GM18498 (cell line): ENCODE data around the gene BHLHE23.

Experiments used
- ATAC-seq: cut with Tn5 transposase; IDR thresholded peaks from one replicate; pipeline ENCODE4 v1.9.1; 2021; ENCODE audit warnings: mild to moderate bottlenecking, moderate library complexity; ENCODE audit not compliant: unreplicated experiment

BHLHE23 gene

GRCh38 chr20:62993856-62994494, 12.8 kb downstream of the BHLHE23 start:
- ATAC-seq, result no peak

GRCh38 chr20:62991863-62992262, 14.9 kb downstream of the BHLHE23 start:
- ATAC-seq, result no peak

- no peak for ATAC-seq
These were observed 15.5 kb downstream of the BHLHE23 start for GRCh38 chr20:62991196-62991807.

GRCh38 chr20:62990306-62990825, 16.4 kb downstream of the BHLHE23 start:
- no peak for ATAC-seq

GRCh38 chr20:62989201-62989601, 17.6 kb downstream of the BHLHE23 start:
- ATAC-seq, result no peak

- no peak for ATAC-seq
These were observed 19.6 kb downstream of the BHLHE23 start for GRCh38 chr20:62987114-62987513.

GRCh38 chr20:62986257-62986800, 20.4 kb downstream of the BHLHE23 start:
- ATAC-seq, result no peak

- no peak for ATAC-seq
These were observed 21.4 kb downstream of the BHLHE23 start for GRCh38 chr20:62985444-62985778.

GRCh38 chr20:62984666-62985443, 21.9 kb downstream of the BHLHE23 start:
- no peak for ATAC-seq

- no peak for ATAC-seq
These were observed 23.6 kb downstream of the BHLHE23 start for GRCh38 chr20:62983210-62983609.

- no peak for ATAC-seq
These were observed 24.4 kb downstream of the BHLHE23 start for GRCh38 chr20:62982124-62983075.

GRCh38 chr20:62980970-62981369, 25.8 kb downstream of the BHLHE23 start:
- no peak for ATAC-seq

GRCh38 chr20:62980380-62980960, 26.3 kb downstream of the BHLHE23 start:
- ATAC-seq, result no peak

GRCh38 chr20:62979876-62980373, 26.8 kb downstream of the BHLHE23 start:
- no peak for ATAC-seq

GRCh38 chr20:62979310-62979709, 27.5 kb downstream of the BHLHE23 start:
- ATAC-seq, result no peak

GRCh38 chr20:62978561-62978943, 28.2 kb downstream of the BHLHE23 start:
- no peak for ATAC-seq

- ATAC-seq, result peak; percentile 68
These were observed 28.9 kb downstream of the BHLHE23 start for GRCh38 chr20:62977613-62978560.

- no peak for ATAC-seq
These were observed 29.9 kb downstream of the BHLHE23 start for GRCh38 chr20:62976886-62977285.
